Left renal pelvis (tissue), 4 donors: ENCODE measurements around the gene ZBTB25. TPM values are rescaled to one million over a fixed set of nuclear protein-coding genes. Genes with fewer than 3 reads are reported as not detected.

ENCODE experiments used
- DNase-seq, 4 donors: peaks; one replicate each; pipeline ENCODE4 v3.0.0-alpha.2; 2013; ENCODE audit warnings: low read depth in 4 of 4, low spot score in 3 of 4
- polyA plus RNA-seq, 4 donors: library from polyadenylated mRNA; unstranded; fragments of 120-200 nt; gene quantifications; one replicate each; pipeline ENCODE4 v1.2.1, GENCODE V29; 2013; ENCODE audit not compliant: insufficient read length in 4 of 4

The ZBTB25 gene
- polyA plus RNA-seq, 4 donors, result 9.0 to 14.4 (median 11.4) TPM

DNA sequence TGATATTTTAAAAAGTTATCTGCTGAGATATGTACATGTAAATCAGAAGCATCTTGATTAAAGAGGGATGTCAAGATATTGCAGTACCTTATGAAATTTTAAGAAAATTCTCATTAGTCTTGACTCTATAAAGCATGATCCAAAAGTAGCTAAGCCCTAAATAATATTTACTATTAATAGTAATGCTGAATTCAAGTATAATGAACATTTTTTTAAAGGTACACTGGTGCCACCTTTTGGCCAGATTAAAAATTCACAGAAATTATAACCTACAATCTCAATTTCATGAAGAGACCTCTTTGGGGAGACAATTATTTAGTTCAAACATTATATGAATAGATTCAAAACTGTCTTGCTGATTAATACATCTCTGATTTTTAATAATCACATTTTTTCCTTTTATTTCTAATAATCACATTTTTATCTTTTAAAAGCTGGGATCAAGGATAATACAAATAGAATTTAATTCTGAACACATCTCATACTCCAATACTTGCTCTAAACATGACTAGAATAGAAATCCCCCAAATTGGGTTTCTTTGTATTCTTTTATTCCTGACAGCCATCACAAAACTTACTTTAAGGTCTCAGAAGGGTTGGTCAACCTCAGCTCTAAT, 24.9 kb downstream of the ZBTB25 start:
- no peak for DNase-seq

DNA sequence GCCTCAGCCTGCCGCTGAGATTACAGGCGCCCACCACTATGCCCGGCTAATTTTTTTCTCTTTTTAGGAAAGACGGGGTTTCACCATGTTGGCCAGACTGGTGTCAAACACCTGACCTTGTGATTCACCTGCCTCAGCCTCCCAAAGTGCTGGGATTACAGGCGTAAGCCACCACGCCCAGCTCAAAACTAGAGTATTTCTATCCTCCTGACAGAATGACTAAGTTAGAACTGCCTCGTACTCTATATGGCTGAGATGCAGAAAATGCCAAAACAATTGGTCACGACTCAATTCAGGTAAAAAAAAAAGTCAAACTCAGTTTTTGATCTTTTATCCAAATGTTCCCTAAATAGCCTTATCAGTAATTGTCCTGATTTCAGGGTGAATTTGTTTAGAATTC, 27.2 kb downstream of the ZBTB25 start:
- DNase-seq, result no peak

DNA sequence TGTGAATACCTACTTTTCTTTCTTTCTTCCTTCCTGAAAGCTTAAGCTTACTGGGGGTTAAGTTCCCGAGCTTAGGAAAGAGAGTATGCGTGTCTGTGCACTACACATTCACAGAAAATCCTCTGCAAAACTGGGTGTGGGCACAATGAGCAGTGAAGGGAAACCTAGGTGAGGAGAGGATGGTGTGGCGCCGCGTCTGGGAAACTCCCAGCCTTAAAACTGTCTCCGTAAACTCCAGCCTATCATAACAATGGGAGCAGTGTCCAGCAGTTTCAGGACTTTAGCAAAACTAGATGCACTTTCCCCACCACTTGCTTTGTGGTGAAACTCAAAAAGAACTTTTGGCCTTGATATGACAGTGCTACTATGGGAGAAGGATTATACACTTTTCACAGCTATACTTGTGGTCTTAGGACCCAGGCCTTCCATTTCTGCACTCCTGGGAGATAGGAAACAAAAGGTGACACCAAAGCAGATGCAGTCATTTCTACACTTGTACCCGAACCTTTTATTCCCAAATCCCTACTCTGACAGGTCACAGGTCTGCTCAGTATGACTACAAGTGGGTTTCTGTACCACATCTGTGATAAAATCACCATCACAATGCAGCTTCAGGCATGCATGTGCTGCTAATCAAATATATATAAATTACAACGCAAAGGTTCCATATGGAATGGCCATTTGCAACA, 27.9 kb downstream of the ZBTB25 start:
- no peak for DNase-seq

DNA sequence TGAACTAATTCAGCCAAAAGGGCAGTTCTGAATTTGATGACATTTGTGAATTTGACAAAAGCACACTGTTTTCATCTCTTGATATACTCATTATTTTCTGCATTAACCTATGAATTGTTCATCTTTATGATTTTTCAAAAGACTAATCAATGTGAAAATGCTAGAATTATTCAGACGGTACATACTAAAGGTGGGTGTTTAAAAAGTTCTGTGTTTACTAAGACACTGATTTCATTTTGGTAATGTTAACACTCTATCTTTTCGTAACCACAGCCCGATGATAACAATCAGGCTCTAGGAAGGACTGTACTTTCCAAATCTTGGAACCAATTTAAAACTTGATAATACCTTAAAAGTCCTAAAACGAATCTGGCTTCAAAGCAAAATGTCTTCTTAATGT, 28.9 kb downstream of the ZBTB25 start:
- no peak for DNase-seq

DNA sequence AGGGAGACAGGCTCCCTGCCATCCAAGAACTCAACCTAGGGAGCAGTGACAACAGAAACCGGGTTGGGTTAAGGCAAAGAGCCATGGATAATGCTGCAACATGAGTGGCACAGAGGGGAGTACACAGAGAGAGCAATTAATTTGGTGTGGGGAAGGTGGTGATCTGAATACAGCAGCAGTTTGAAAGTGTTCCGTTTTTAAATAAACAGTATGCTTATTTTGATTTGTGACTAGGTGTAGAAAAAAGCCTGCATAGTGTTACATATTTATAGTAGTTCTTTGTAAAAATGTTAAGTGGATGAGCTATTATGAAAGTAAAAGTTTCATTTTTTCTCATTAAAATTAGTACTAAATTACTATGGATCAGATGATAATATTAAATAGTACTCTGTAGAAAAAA, 29.6 kb downstream of the ZBTB25 start:
- DNase-seq, result no peak

DNA sequence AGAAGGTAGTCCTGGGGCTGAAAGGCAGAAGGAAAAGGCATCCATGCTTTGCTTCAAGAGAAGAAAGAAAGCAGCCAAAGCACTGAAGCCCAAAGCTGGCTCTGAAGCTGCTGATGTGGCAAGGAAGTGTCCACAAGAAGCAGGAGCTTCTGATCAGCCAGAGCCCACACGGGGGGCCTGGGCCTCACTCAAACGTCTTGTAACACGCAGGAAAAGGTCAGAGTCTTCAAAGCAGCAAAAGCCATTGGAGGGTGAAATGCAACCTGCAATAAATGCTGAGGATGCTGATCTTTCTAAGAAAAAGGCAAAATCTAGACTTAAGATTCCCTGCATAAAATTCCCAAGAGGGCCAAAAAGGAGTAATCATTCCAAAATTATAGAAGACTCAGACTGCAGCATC, 35.2 kb downstream of the ZBTB25 start:
- no peak for DNase-seq

DNA sequence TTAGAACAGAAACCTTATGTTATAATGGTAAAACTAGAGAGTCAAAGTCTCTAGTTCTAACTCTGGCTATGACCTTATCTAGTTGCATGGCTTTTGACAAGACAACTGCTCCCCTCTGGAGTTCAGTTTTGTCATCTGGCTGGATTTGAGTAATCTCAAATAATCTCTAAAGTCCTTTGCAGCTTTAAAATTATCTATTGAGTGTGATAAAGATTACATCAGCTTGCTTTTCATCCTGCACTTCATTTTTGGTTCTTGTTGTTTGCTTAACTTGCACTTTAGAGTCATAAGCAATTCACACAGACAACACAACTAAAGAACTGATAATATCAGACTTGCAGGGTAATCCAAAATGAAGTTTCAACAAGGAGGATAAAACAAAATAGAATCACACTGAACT, 36.1 kb downstream of the ZBTB25 start:
- DNase-seq, result no peak

GRCh38 chr14:64467101-64467500, 36.5 kb downstream of the ZBTB25 start:
- no peak for DNase-seq

DNA sequence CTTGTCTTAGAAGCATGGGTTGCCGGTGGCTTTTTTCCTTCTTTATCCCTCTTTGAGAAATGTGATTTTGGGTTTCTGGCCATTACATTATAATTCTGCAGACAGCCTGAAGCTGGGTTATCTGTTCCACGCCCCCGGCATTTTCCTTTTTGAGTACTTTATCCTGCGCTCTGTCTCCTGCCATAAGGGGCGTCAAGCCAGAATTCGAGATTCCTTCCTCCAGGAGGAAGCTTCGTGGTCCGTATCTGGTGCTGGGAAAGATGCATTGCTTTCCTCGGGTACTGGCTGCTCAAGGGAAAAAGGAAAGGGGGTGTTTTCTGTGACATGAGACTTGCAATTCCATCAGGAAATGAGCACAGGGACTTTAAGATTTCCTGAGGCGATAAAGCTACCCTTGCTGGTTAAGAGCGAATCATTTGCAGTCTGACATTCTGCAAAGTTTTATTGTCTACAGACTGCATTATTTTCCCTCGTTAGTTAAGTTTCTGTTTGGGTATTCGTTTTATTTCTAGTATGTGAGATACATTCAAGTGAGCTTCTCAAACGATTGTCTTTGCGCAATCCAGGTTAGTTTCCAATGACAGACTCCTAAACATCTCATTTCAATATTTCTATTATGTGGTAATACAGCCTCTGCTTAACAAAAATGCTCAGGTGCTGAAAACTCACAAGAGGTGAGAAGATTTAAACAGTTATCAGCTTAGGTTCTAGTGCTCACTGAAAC, 37.6 kb downstream of the ZBTB25 start:
- DNase-seq, result no peak

- DNase-seq, result peak in 1 of 4 donors; percentile 46
These were observed 38.3 kb downstream of the ZBTB25 start, which contains the start of gene AKAP5 for GRCh38 chr14:64465191-64465822. Gene AKAP5, plus strand, starts transcription at chr14:64465499. Its CDS starts 2,896 bp downstream, at chr14:64468395.

- DNase-seq, result no peak
These were observed 39.0 kb downstream of the ZBTB25 start for GRCh38 chr14:64464651-64465050.

DNA sequence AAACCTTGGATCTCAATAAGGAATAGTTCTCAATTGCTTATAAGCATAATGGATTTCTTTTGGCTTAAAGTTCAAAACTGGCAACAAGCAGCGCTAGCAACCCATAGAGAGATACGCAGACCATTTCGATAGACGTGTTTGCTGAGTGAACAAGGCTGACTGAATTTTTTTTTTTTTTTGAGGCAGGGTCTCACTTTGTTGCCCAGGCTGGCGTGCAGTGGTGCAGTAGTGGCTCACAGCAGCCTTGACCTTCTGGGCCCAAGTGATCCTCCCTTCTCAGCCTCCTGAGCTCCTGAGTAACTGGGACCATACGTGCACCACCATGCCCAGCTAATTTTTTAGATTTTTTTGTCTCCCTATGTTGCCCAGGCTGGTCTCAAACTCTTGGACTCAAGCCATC, 39.8 kb downstream of the ZBTB25 start:
- no peak for DNase-seq

GRCh38 chr14:64463195-64463594, 40.4 kb downstream of the ZBTB25 start:
- DNase-seq, result no peak

DNA sequence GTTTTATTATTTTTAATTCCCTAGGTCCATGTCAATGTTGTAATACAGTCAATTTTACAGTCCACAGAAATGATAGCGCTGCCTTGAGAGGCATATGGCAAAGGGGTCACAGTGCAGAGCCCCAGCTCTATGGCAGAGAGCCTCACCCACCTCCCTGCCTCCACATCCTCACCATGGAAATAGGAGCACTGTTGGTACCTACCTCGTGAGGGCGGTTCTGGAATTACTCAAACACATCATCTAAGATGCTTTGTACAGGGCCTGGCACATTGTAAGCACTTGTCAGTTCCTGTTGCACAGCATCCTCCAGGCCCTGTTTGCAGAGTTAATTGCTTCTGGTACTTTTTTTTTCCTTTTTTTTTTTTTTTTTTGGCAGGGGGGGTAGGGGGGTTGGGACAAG, 42.4 kb downstream of the ZBTB25 start:
- DNase-seq, result no peak

GRCh38 chr14:64459405-64460136, 44.1 kb downstream of the ZBTB25 start:
- no peak for DNase-seq

DNA sequence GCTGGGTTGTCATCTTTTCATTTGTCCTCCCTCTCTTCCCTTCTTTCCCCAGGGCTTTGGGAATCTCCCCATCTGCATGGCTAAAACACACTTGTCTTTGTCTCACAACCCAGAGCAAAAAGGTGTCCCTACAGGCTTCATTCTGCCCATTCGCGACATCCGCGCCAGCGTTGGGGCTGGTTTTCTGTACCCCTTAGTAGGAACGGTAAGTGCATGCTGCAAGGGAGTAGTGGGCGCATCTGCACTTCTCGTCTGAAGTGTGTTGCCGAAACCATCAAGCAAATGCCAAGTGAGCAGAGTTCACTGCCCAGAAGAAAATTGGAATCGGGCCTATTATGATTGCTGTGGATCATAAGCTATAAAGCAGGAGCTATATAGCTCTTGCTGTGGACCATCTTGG, 49.0 kb downstream of the ZBTB25 start:
- DNase-seq, result no peak

DNA sequence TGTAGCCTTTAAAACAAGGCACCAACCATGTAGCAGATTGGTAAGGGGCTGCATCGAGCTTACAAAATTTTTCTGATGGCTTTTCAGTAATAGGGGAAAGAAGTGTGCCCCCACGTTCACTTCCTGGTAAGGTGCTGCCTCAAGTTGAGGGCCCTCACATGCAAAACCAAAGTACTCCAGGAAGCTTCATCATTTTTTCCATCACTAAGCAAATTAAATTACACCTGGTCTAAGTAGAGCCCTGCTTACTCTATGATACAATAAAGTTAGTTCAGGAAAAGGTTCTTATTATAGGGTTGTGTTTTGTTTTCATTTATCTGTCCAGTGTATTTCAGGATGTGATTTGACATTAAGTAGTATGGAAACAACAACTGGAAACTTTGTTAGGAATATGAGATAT, 53.4 kb downstream of the ZBTB25 start:
- DNase-seq, result no peak

- DNase-seq, result no peak
These were observed 55.6 kb downstream of the ZBTB25 start for GRCh38 chr14:64447876-64448670.

DNA sequence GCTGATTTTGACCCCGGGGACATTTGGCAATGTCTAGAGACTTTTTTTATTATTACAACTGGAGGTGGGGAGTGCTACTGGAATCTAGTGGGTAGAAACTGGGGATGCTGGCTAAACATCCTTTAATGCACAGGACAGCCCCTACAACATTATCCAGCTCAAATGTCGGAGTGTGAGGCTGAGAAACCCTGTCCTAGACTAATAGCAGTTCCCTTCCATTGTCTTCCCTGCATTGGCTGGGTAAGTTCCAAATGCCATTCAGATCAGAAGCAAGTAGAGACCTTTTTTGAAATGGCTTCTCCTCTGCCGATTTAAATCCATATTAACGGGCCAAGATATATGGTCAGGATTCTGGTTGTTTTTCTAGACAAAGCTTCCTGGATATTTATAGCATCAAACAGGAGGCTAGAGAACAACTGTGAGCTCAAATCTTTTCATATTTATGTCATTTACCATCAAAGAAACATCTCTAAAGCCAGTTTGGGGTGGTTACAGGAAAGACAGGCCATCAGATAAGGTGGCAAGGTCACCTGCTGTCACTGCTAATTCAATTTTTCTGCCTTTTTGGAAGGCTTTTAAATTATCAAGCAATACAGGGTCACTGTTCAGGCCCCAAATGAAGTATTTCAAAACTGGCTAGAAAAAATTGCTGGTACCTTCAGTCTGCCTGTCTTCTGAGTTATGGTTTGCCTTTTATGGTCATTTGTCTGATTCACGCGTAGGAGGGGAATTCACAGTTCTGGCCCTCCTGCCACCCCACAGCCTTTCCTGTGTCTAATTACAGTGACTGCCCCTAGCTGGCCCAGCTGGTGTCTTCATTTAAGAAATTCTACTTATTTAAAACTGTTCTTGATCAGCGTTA, 58.4 kb downstream of the ZBTB25 start:
- no peak for DNase-seq
